Peyer's patch (tissue), 4 donors: ENCODE data around the gene LRRC47.

Experiments used
- POLR2A ChIP-seq, 2 donors: fragments of 450-650 bp; IDR thresholded peaks; one replicate each; pipeline ENCODE4 v1.5.1; 2017; ENCODE audit warnings: antibody characterized with exemption in 2 of 2, mild to moderate bottlenecking in 2 of 2, moderate library complexity in 2 of 2
- TF ChIP-seq, protein P1 (sequence below), 6 experiments: fragments of 450-650 bp in 4 of 6; fragments of 200-600 bp in 2 of 6; sonication (generic) in 1 of 6; IDR thresholded peaks; one replicate each; pipeline ENCODE4 v1.5.1; 2017 to 2019; ENCODE audit warnings: antibody characterized with exemption in 6 of 6, mild to moderate bottlenecking in 3 of 6, moderate library complexity in 1 of 6

DNA sequence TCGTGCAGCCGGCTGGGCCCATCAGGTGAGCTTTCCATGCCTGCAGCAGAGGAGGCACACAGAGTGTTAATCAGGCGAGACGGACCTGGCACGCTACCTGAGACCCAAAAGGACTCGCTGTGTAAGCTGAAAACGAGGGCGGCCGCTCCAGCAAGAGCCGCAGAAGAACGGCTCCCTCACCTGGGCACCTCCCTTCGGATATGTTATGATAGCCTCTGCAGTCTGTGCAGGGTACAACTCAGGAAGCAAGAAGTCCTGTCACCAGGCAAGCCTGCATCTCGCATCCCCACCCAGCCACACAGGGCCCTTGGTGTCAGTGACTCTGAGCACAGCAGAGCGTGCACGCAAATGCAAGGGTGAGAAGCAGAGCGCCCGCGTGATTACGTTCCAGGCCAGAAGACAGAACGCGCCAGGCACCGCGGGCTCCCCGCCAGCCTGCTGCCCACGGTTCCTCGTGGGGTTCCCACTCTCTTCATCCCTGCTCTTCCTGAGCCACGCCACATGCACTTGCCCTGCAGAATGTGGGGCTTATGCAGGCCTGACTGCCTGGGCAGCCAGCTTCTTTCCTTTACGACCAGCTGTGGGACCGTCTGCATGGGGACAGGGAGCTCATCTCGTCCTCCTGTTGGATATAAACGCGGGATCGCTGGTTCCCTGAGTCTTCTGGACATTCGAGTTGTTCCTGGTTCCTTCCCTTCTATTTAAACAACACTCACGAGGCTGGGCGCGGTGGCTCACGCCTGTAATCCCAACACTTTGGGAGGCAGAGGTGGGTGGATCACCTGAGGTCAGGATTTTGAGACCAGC lies 20.2 kb upstream of the LRRC47 start:
- TF ChIP-seq, protein P1, sequence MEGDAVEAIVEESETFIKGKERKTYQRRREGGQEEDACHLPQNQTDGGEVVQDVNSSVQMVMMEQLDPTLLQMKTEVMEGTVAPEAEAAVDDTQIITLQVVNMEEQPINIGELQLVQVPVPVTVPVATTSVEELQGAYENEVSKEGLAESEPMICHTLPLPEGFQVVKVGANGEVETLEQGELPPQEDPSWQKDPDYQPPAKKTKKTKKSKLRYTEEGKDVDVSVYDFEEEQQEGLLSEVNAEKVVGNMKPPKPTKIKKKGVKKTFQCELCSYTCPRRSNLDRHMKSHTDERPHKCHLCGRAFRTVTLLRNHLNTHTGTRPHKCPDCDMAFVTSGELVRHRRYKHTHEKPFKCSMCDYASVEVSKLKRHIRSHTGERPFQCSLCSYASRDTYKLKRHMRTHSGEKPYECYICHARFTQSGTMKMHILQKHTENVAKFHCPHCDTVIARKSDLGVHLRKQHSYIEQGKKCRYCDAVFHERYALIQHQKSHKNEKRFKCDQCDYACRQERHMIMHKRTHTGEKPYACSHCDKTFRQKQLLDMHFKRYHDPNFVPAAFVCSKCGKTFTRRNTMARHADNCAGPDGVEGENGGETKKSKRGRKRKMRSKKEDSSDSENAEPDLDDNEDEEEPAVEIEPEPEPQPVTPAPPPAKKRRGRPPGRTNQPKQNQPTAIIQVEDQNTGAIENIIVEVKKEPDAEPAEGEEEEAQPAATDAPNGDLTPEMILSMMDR (IDR thresholded peaks at IDR 0.05): no peak
- TF ChIP-seq POLR2A (IDR thresholded peaks at IDR 0.05): no peak
